ENCODE data around the gene RPL10.

The RPL10 gene

DNA sequence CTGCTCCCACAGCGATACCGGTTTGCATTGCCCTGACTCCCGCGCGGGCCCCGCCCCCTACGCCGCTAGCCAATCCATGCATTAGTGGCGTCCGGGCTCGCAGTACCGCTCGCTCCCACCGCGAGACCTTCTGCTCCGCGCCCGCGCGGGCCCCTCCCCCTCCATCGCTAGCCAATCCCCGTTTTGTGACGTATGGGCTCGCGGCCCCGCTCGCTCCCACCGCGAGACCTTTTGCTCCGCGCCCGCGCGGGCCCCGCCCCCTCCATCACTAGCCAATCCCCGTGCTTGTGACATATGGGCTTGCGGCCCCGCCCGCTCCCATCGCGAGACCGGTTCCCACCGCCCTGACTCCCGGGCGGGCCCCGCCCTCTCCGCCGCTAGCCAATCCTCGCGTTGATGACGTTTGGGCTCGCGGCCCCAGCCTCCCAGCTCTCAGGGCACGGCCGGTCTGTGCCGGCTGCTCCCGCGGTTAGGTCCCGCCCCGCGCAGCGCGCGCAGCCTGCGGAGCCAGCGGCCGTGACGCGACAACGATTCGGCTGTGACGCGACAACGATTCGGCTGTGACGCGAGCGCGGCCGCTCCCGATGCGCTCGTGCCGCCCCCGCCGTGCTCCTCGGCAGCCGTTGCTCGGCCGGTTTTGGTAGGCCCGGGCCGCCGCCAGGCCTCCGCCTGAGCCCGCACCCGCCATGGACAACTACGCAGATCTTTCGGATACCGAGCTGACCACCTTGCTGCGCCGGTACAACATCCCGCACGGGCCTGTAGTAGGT lies 19.2 kb upstream of the RPL10 start, which contains the start of gene EMD:
EMD (plus strand) TSS at position 497 of the 770 bp plus-strand sequence; CDS start at position 687, 190 bp downstream.
- peaks cover 5% of the 10 kb centered on the region for H3K36me3 Mint-ChIP-seq (ENCODE audit: low read depth)
- peak within 1 kb of the TSS; percentile 42 to 91 (median 78) for H3K27ac Mint-ChIP-seq
- peaks cover 8% of the 10 kb centered on the region for H3K4me1 Mint-ChIP-seq
- peaks cover 12% of the 10 kb centered on the region for H3K9me3 Mint-ChIP-seq
- H3K4me3 Mint-ChIP-seq, result peak within 1 kb of the TSS; percentile 86 to 93 (median 93)
- TF ChIP-seq, protein P1, sequence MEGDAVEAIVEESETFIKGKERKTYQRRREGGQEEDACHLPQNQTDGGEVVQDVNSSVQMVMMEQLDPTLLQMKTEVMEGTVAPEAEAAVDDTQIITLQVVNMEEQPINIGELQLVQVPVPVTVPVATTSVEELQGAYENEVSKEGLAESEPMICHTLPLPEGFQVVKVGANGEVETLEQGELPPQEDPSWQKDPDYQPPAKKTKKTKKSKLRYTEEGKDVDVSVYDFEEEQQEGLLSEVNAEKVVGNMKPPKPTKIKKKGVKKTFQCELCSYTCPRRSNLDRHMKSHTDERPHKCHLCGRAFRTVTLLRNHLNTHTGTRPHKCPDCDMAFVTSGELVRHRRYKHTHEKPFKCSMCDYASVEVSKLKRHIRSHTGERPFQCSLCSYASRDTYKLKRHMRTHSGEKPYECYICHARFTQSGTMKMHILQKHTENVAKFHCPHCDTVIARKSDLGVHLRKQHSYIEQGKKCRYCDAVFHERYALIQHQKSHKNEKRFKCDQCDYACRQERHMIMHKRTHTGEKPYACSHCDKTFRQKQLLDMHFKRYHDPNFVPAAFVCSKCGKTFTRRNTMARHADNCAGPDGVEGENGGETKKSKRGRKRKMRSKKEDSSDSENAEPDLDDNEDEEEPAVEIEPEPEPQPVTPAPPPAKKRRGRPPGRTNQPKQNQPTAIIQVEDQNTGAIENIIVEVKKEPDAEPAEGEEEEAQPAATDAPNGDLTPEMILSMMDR (IDR thresholded peaks at IDR 0.05; ENCODE audit: unreplicated experiment in 3 of 3), result no peak
- H3K27me3 Mint-ChIP-seq (ENCODE audit: low read depth), result no peaks in the 10 kb centered on the region

- peaks cover 8% of the 10 kb centered on the region for H3K4me1 Mint-ChIP-seq
- H3K27me3 Mint-ChIP-seq (ENCODE audit: low read depth), result no peaks in the 10 kb centered on the region
- TF ChIP-seq, protein P1 (IDR thresholded peaks at IDR 0.05; ENCODE audit: unreplicated experiment in 3 of 3), result no peak
- peak overlapping the region; percentile 86 to 93 (median 93) for H3K4me3 Mint-ChIP-seq
- H3K27ac Mint-ChIP-seq, result peak overlapping the region; percentile 42 to 91 (median 78)
- peaks cover 5% of the 10 kb centered on the region for H3K36me3 Mint-ChIP-seq (ENCODE audit: low read depth)
- peaks cover 12% of the 10 kb centered on the region for H3K9me3 Mint-ChIP-seq
Observed at GRCh38 chrX:154379569-154379951, 18.6 kb upstream of the RPL10 start.

DNA sequence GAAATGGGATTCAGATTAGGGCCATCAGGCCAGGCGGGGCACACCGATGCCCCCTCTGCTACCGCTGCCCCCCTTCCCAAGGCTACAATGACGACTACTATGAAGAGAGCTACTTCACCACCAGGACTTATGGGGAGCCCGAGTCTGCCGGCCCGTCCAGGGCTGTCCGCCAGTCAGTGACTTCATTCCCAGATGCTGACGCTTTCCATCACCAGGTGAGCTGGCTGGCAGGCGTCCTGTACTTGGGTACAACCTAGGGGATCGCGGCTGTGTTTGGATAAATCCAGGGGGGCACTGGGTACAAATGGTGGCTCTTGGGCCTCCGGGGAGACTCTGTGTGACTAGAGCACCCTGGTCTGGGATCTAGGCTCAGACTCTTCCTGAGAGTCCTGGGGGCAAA lies 18.0 kb upstream of the RPL10 start:
- H3K4me1 Mint-ChIP-seq, result peaks cover 8% of the 10 kb centered on the region
- H3K36me3 Mint-ChIP-seq (ENCODE audit: low read depth), result peaks cover 5% of the 10 kb centered on the region
- H3K27me3 Mint-ChIP-seq (ENCODE audit: low read depth), result no peaks in the 10 kb centered on the region
- peaks cover 9% of the 10 kb centered on the region for H3K9me3 Mint-ChIP-seq
- peak overlapping the region; percentile 42 to 91 (median 78) for H3K27ac Mint-ChIP-seq
- TF ChIP-seq, protein P1 (IDR thresholded peaks at IDR 0.05; ENCODE audit: unreplicated experiment in 3 of 3), result no peak
- peak overlapping the region; percentile 86 to 93 (median 93) for H3K4me3 Mint-ChIP-seq

GRCh38 chrX:154380787-154381186 lies 17.4 kb upstream of the RPL10 start:
- H3K9me3 Mint-ChIP-seq, result peaks cover 7% of the 10 kb centered on the region
- H3K4me3 Mint-ChIP-seq, result peak overlapping the region; percentile 86 to 93 (median 93)
- H3K36me3 Mint-ChIP-seq (ENCODE audit: low read depth), result peaks cover 5% of the 10 kb centered on the region
- TF ChIP-seq, protein P1 (IDR thresholded peaks at IDR 0.05; ENCODE audit: unreplicated experiment in 3 of 3), result no peak
- peaks cover 8% of the 10 kb centered on the region for H3K4me1 Mint-ChIP-seq
- peak overlapping the region; percentile 54 to 85 (median 67) for H3K27ac Mint-ChIP-seq
- H3K27me3 Mint-ChIP-seq (ENCODE audit: low read depth), result no peaks in the 10 kb centered on the region

DNA sequence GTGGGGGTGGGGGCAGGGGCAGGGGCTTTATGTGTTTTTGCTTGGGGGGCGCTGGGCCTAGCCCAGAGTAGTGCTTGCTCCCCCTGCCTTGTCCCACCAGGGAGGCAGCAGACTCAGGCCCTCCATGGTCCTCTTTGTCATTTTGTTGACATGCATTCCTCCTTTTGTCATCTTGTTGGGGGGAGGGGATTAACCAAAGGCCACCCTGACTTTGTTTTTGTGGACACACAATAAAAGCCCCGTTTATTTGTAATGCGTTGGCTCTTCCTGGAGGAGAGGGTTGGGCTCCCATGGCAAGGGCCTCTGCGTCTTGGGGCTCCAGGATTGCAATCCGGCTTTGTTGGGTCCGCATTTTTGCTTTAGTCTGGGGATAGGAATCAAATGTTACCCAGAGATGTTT lies 16.9 kb upstream of the RPL10 start:
- no peaks in the 10 kb centered on the region for H3K27me3 Mint-ChIP-seq (ENCODE audit: low read depth)
- H3K36me3 Mint-ChIP-seq (ENCODE audit: low read depth), result peaks cover 5% of the 10 kb centered on the region
- peaks cover 7% of the 10 kb centered on the region for H3K9me3 Mint-ChIP-seq
- TF ChIP-seq, protein P1 (IDR thresholded peaks at IDR 0.05; ENCODE audit: unreplicated experiment in 3 of 3), result no peak
- peaks cover 8% of the 10 kb centered on the region for H3K4me1 Mint-ChIP-seq
- peak overlapping the region; percentile 6 to 54 (median 43) for H3K4me3 Mint-ChIP-seq
- peak overlapping the region in 1 of 3 experiments; percentile 54 for H3K27ac Mint-ChIP-seq

Data from nephron (organoid).